DMS53 (cell line): ENCODE data around the gene GPR157.
A peak's percentile ranks its signal among the peaks of the same experiment; 100 is the strongest.

ENCODE experiments used
- DNase-seq: peaks from one replicate; lab custom pipeline; 2025; lab: John Stamatoyannopoulos, UW

The GPR157 gene

DNA sequence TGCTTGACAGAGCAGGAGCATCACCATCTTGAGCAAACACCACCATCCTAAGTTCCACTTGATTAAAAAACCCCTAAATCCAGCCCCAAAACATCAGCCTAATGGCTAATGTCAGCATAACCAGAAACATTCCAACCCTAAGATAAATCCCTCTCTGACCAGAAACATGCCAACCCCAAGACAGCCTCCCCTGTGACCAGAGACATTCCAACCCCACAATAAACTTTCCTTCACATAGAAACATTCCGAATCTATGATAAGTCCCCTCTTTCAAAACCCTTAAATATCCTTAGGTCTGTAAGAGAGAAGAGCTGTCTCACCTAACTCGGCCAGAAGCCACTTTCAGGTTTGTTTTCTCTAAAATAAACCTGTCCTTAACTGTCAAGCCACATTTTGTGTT lies 42.1 kb downstream of the GPR157 start:
- DNase-seq: no peak

DNA sequence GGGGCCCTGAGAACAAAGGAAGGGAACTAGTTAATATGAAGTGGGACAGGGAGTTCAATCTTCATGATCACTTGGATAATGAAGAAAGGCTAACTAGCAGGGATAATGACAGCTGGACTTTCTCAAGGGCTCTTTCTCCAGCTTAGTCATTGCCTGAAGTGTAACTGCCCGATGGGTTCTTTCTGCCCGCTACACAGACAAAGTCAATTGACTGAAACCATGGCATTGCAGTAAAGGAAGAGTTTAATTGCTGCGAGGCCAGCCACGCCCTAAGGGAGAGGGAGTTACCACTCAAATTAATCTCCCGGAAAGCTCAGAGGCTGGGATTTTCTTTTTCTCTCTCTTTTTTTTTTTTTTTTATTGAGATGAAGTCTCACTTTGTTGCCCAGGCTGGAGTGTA lies 42.9 kb downstream of the GPR157 start:
- peak; percentile 36 for DNase-seq

DNA sequence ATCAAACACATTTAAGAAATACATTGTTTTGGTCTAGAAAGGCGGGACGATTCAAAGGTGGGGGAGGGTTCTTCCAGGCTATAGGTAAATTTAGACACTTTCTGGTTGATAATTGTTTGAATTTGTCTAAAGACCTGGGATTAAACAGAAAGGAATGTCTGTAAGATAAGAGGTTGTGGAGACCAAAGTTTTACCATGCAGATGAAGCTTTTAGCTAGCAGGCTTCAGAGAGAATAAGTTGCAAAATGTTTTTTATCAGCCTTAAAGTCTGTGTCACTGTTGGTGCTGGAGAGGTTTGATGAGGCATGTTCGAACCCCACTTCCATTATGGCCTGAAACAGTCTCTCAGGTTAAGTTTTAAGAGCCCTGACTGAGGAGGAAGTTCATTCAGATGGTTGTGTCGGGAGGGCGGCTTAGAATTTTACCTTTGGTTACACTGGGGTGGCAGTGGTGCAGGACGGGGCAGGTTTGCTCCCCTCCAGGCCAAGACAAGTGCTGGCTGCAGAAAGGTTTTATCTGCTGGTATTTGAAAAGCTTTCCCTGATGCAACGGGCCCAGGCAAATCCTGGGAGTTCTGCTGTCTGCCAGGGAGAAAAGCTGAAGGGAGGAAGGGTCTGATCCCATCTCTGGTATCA lies 43.5 kb downstream of the GPR157 start:
- no peak for DNase-seq

DNA sequence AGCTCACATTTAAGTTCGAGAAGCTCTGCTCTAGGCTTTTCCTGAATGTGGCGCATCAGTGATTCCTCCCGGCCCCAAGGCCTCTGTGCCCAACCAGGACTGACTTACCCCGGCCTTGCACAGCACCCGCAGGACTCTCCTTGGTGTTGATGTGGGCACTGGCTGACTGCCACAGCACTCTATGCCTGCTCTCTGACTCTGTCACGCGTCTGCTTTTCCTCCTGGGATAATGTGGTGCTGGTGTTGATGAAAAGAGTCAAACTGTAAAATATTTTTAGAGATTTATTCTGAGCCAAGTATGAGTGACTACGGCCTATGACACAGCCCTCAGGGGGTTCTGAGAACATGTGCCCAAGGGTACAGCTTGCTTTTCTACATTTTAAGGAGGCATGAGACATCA lies 44.0 kb downstream of the GPR157 start:
- DNase-seq: no peak

DNA sequence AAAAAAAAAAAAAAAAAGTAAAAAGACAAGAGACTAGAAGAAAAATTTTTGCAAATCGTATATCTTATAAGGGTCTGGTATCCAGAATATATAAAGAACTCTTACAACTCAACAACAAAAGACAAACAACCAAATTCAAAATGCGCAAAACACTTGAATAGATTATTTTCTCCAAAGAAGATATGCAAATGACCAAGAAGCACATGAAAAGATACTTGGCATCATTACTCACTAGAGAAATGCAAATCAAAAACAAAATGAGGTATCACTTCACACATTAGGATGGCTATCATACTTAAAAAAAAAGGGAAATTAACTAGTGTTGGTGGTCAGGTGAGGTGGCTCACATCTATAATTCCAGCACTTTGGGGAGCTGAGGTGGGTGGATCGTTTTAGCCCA lies 47.4 kb downstream of the GPR157 start:
- DNase-seq: no peak

DNA sequence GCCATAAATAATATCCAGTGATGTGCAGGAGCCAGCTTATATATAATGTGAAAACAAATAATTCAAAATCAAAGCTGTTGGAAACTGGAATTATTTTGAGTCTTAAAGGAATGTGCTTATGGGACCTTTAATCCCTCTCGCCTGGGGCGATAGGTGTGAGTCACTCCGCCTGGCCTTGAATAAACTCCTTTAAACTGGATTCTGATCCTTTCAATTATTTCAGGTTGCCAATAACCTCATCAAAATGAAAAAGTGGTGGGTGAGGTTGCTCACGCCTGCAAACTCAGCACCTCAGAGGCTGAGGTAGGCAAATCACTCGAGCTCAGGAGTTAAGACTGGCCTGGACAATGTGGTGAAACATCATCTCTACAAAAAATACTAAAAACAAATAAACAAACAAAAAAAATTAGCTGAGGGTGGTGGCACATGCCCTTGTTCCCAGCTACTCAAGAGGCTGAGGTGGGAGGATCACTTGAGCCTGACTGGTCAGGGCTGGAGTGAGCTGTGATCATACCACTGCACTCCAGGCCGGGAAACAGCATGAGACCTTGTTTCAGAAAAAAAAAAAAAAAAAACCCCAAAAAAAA lies 48.1 kb downstream of the GPR157 start:
- peak; percentile 75 for DNase-seq

DNA sequence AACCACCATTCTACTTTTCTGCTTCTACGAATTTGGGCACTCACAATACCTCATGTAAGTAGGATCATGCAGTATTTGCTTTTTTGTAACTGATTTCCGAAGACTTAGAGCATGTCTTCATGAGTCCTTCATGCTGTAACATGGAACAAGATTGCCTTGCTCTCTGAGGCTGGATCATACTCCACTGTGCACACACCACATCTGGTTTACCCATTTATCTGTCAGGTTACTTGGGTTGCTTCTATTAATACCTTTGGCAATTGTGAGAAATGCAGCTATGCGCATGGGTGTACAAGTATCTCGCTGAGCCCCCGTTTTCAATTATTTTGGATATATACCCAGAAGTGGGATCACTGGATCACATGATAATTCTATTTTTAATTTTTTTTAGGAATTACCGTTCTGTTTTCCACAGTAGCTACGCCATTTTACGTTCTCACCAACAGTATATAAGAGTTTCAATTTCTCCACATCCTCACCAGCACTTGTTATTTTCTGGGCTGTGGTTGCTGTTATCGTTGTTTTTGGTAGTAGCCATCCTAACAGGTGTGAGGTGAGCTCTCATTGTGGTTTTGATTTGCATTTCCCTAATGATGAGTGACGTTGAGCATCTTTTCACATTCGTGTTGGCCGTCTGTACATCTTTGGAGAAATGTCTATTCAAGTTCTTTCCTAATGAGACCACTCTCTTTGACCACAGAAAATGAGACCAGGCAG lies 48.8 kb downstream of the GPR157 start:
- no peak for DNase-seq

DNA sequence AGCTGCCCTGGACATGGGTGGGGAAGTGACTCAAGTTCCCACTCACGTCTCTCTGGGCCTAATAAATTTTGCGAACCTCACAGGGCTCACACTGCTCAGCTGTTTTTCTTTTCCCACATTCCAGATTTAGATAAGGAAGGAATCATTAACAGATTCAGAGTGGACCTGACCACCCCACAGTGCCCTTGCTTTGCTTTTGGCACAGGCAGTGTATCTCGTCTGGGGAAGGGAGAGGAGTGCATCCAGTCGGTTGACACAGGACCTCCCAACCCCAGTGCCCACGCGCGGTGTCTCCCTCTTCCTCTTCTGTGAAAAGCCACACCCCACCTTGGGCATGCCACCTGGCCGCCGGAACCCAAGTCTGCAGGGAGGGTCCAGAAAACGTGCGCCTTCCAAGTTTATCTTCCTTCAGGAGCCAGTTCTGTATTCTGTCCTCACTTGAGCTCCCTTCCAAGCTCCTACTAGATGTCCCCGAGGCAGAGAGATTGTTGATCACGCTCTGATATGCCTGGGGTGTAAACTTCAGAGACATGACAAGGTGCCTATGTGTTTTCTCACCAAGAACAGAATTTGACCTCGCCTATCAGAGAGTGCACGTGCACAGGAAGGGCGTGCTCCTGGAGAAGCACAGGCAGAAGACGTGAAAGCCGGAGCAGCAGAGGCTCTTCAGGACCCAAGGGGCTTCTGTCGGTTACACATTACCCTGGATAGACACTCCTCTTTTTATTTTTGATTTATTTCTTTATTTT lies 50.0 kb downstream of the GPR157 start:
- DNase-seq: no peak

DNA sequence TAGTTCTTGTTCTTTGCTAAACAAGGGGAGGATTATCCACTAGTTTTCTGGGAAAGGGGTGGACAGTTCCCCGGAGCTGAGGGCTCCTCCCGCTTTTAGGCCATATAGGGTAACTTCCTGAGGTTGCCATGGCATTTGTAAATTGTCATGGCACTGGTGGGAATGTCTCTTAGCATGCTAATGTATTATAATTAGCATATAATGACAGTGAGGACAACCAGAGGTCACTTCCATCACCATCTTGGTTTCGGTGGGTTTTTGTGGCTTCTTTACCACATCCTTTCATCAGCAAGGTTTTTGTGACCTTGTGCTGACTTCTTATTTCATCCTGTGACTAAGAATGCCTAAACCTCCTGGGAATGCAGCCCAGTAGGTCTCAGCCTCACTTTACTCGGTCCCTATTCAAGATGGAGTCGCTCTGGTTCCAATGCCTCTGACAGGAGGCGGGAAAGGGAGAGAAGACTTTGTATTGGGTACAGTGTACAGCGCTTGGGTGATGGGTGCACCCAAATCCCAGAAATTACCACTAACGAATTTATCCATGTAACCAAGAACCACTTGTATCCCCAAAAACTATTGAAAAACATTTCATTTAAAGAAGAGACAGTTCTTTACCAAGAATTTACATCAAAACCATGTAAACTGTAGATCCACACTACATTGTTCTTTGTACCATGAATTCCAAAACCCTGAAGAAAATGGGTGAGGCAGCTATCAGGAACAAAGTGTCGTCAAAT lies 50.7 kb downstream of the GPR157 start:
- no peak for DNase-seq

DNA sequence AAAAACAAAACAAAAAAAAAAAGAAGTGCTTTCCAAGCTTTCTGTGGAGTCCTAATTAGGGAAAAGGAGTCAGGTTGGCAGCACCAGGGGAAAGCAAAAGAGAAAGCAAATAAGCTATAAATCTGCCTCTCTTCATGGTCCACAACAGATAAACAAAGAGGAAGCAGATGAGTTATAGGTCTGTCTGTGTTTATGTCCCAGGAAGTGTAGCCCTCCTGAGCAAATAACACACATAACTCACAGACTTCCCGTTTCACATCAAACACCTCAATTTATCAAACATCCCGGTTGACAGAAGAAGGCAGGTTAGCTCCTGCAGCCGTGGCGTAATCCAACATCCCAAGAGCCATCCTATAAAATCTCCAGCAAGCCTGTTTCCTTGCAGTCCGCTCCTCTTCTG lies 53.9 kb downstream of the GPR157 start:
- peak; percentile 84 for DNase-seq

DNA sequence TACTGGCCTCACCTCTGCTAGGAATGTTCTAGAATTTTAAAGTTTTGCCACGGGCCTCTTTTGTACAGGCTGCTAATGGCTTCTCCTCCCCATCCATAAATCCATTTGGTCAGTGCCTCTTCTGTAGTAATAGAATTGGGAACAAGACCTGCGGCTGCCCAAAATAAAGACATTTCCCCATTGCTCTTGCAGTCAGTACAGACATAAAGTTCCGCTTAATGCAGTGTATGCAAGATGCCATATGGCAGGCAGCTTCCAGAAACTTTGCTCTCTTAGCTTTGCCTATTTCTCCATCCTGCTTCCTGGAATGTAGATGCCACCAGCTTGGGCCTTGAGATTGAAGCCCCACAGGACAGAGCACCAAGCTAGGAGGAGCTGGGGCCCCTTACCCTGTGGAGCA lies 55.8 kb downstream of the GPR157 start:
- DNase-seq: no peak

DNA sequence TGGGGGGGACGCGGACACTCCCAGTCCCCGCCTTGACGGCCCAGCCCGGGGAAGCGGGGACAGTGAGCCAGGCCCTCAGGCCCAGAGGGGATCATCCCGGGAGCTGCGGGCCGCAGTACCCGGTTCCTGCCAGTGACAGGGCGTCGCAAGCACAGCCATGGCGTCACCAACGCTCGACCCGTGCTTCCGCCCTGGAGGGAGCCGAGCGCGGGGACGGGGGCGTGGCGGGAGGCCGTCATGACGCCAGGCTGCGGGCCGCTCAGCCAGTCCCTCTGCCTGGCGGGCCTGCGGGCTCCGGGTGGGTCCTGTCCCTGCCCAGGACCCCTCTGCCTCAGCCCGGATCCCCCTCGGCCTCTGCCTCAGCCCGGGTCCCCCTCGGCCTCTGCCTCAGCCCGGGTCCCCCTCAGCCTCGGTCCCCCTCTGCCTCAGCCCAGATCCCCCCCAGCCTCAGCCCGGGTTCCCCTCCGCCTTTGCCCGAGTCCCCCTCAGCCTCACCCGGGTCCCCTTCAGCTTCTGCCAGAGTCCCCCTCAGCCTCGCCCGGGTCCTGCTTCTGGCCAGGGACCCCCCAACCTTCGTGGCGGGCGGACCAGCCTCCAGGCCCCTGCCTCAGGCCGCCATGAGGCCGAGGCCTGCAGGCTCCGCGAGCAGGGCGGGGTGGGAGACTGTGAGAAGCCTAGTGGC lies 57.2 kb downstream of the GPR157 start:
- no peak for DNase-seq

DNA sequence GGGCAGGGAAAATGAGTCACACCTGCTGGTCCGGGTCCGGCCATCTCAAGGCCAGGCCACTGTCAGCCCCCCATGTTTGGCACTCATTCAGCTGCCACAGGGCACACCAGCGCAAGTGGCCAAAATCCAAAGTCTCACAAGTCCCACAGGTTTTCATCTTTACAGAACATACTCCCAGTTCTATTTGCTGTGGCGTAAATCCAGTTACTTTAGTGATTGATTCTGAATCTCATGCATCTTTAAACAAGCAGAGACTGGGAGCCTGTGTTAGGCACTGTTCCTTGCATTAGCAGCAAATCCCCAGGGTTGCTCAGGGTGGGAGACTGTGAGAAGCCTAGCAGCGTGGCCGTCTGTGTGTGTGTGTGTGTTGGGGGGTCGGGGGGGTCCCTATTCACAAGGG lies 58.4 kb downstream of the GPR157 start:
- no peak for DNase-seq

DNA sequence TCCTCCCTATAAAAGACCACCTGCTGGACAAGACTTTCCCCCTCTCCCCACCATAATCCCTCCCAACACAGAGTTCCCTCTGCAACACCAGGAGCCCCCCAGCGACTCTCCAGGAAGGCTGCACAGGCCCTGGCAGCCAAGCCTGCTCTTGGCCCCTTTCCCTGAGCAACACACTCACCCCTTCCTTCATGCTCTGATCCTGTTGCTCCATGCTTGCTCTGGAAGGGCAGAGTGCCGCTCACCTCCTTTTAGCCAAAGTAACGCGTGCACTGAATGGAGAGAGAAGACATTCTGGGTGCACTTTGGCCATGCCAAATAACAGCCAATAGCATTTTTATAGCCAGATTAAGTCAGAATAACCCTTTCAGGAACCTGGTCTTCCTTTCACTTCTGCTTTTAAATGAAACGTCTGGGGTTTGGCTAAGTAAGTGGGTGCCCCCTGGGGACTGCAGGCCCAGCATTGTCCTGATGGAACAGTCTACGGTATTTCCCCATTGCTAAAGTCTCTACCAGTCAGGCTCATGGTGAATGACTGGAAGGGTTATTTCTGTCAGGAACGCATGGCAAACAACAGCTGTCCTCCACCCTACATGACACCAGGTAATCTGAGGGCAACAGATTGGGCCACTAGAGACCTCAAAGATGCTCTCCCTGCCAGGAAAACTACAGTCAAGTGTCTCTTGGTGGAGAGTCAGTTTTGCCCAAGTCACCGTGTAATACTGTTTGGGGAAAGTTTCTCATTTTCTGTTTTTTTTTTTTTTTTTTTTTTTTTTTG lies 59.4 kb downstream of the GPR157 start, which contains the start of gene SLC2A5:
Gene SLC2A5, minus strand, starts transcription at position 310 of the 775 bp plus-strand sequence. Its CDS starts 99 bp downstream, at position 211.
- DNase-seq: no peak

DNA sequence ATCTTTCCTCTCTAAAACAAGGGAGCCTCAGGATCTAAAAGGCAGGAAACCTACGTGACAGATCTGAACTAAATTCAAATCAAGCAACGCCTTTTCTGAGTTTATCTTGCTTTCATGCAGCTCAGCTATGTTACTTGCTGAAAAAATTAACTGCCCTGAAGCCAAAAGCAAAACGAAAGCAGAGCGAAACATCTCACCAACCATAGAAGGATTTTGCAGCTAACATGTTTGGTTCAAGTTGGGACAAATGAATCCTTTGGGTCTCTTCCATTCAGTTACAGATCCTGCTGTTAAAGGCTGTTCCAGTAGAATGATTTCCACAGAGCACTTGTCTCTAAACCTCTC lies 59.9 kb downstream of the GPR157 start:
- DNase-seq: no peak

DNA sequence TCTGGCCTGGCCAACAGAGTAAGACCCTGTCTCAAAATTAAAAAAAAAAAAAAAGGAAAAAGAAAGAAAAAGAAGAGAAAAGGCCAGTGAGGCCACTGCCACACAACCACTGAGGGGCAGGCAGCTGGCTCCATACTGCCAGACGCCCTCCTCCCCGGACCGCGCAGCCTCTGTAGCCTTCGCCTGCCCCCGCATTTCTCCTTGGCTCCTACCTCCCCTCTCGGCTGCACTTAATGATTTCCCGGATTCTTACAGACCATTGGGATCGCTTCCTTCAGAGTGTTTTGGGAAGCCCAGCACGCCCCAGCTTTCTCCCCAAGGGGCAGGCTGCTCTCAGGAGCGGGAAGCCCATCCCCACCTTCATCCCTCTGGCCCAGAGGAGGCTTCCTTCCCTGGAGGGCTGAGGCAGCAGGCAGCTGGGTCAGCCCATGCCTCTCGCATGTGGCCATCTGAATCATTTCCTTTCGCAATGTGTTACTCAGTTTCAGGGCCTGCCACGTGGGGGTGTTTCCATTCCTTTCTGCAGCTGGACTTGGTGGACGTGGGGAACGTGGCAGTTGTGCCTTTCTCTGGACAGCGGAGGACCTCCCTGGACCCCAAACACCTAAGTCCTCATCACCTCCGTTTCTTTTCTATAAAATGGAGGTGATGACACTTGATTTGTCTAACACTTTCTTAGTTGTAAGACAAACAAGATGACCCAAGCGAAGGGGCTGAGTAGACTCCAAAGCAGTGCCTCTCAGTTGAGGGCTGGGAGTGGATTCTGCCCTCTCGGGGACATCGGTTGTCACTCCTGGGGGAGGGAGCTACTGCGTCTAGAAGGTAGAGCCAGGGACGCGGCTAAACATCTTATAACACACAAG lies 61.7 kb downstream of the GPR157 start:
- no peak for DNase-seq

DNA sequence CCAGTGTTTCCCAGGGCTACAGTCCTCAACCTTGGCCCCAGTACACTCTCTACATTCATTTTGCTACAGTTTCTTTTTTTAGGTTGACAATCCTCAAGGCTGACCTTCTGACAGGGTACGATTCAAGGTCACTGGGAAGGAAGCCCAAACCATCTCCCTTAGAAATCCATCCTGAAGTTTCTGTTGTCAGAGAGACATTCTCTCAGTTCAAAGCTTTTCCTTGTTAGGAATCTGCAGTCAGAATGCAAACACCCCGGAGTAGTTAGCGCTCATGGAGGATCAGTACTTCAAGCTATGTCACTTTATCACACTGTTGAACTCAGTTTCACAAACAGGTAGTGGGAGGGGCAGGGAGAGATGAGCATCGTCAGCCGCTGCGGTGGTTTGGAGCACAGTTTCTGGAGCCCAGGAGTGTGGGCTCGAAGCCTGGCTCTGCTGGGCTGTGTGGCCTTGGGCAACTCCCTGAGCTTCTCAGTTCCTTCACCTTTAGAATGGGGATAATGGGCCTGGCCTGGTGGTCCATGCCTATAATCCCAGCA lies 63.6 kb downstream of the GPR157 start:
- no peak for DNase-seq

DNA sequence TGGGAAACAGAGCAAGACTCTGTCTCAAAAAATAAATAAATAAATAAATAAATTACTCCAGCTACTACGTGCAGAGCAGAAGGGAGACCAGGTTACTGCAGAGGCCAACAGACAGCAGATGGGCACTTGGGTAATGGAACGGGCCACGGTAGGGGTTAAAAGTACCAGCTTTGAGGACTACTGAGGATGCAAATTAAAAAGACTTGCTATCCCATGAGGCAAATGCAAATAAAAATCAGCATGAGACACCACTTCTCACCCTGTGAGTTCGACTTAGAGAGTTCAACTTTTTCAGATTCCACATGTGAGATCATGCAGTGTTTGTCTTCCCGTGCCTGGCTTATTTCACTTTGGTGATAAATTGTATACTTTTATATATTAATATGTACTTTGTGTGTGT lies 66.1 kb downstream of the GPR157 start:
- DNase-seq: no peak

DNA sequence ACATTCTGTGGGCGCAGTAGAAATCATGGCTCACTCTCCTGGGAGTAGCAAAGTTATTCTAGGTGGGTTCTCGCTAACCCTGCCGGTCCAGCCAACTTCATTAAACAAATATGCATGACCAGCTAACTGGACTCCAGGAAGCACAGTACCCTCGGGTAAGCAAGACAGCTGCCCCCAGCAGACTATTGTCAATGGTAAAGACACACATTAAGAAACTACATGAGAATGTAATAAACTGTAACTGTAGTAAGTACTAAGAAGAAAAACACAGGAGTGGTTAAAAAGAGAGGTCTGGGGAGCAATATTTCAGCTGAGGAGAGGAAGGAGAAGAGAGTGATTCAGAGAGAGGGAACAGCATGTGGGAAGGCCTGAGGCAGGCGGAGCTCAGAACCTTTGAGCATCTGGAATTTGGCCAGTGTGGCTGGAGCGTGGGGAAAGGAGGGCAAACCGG lies 66.9 kb downstream of the GPR157 start:
- DNase-seq: no peak
